Body of pancreas (tissue), 4 donors: ENCODE measurements around the gene HCFC1.

ENCODE experiments used
- CTCF ChIP-seq, 7 experiments: fragments of 450-650 bp in 4 of 7; fragments of 200-600 bp in 3 of 7; sonication (generic) in 3 of 7; IDR thresholded peaks; one replicate each; pipeline ENCODE4 v1.5.1; 2016 to 2019; ENCODE audit warnings: antibody characterized with exemption in 7 of 7
- POLR2A ChIP-seq, 3 donors: fragments of 450-650 bp; IDR thresholded peaks; one replicate each; pipeline ENCODE4 v1.6.1; 2016; ENCODE audit warnings: antibody characterized with exemption in 3 of 3, mild to moderate bottlenecking in 2 of 3

DNA sequence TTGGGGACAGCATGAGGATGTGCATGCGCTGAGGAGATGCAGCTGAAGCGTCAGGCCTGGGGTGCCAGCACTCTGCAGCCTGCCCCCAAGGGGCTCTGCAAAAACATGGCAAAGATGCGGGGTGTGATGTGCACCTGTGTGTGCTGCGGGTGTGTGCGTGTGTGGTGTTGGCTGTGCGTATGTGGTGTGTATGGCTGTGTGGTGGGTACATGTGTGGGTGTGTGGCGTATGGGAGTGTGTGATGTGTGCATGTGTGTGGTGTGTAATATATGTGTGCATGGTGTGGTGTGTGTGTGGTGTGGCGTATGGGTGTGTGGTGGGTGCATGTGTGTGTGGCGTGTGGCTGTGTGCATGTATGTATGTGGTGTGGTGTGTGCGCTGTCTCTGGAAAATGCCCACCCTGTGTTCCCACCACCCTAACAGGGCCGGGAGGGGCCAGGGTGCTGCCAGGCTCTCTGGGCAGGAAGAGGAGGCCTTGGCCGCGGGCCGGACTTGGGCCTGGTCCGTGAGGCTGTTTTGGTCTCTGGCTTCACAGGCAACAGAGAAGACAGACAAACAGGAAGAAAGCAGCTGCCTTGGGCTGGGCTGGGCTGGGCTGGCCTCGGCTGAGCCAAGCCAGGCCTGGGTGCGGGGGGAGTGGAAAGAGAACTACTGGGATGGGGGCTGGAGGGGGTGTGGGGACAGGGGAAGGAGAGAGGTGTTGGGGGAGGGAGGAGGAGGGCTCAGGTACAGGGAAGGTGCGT lies 68.2 kb downstream of the HCFC1 start:
- TF ChIP-seq POLR2A (IDR thresholded peaks at IDR 0.05) (no peak), CTCF (IDR thresholded peaks at IDR 0.05) (no peak)
